HL-60 (cell line): Measurements from ENCODE around the gene CTDP1.

ENCODE experiments used
- GABPA ChIP-seq: IDR thresholded peaks from 2 replicates; pipeline ENCODE4 v1.6.1; 2012; ENCODE audit warnings: low read depth
- POLR2AphosphoS5 ChIP-seq: IDR thresholded peaks from 2 replicates; pipeline ENCODE4 v1.6.1; 2012; ENCODE audit warnings: low read depth
- REST ChIP-seq: IDR thresholded peaks from 2 replicates; pipeline ENCODE4 v1.6.1; 2012; ENCODE audit warnings: low read depth; ENCODE audit not compliant: insufficient replicate concordance
- SPI1 ChIP-seq: IDR thresholded peaks from 2 replicates; pipeline ENCODE4 v1.6.1; 2012; ENCODE audit warnings: low read depth, mild to moderate bottlenecking, borderline replicate concordance
- TF ChIP-seq, protein P1 (sequence below): IDR thresholded peaks from one replicate; pipeline ENCODE4 v1.5.1; 2011; ENCODE audit warnings: low read length, control low read depth, inconsistent platforms; ENCODE audit not compliant: insufficient read depth

DNA sequence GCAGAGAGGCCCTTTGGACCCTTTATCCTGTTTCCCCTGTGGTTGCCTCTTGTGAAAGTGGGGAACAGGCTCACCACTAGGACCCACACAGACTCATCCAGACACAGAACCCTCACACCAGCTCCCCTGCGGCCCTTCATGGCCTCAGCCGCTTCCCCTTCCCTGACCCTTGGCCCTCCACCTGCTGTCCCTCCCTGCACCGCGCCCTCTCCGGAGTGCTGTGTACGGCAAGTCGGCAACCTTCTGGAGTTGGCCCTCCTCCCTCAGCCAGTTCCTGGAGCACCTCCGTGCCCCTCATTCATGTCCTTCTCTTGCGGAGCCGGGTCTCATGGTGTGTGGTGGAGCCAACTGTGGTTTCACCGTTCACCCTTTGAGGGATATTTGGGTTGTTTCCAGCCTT, 44.0 kb downstream of the CTDP1 start:
- TF ChIP-seq REST = no peak
- TF ChIP-seq POLR2AphosphoS5 = no peak
- TF ChIP-seq, protein P1, sequence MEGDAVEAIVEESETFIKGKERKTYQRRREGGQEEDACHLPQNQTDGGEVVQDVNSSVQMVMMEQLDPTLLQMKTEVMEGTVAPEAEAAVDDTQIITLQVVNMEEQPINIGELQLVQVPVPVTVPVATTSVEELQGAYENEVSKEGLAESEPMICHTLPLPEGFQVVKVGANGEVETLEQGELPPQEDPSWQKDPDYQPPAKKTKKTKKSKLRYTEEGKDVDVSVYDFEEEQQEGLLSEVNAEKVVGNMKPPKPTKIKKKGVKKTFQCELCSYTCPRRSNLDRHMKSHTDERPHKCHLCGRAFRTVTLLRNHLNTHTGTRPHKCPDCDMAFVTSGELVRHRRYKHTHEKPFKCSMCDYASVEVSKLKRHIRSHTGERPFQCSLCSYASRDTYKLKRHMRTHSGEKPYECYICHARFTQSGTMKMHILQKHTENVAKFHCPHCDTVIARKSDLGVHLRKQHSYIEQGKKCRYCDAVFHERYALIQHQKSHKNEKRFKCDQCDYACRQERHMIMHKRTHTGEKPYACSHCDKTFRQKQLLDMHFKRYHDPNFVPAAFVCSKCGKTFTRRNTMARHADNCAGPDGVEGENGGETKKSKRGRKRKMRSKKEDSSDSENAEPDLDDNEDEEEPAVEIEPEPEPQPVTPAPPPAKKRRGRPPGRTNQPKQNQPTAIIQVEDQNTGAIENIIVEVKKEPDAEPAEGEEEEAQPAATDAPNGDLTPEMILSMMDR = no peak
- TF ChIP-seq GABPA = no peak
- TF ChIP-seq SPI1 = no peak
